ENCODE data around the gene TGM3.

Gene TGM3

DNA sequence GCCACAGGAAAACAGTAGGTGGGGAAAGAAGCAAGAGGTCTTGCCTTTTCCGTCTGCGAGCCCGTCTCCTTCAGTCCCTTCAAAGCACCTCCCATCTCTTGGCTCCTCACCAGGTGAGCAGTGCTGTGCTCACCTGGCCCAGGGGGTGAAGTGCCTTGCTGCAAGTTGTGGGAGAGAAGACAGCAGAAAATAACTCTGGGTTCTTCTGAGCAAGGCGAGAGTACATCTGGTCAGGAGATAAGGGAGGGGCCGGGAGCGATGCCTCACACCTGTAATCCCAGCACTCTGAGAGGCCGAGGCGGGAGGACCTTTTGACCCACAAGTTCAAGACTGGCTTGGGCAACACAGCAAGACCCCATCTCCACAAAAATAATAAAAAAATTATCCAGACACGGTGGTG, 35.6 kb upstream of the TGM3 start:
- no peaks in the 10 kb centered on the region for H3K9me3 ChIP-seq (ENCODE audit: control insufficient read depth, insufficient read depth, low read depth, low read length)
- H3K4me3 ChIP-seq (ENCODE audit: low read depth, low read length), result no peak overlapping the region
- H3K4me1 ChIP-seq (ENCODE audit: control insufficient read depth, insufficient read depth, low read length), result no peaks in the 10 kb centered on the region
- ChIA-PET POLR2A (no interaction called here), CTCF (no interaction called here)
- TF ChIP-seq, protein P1, sequence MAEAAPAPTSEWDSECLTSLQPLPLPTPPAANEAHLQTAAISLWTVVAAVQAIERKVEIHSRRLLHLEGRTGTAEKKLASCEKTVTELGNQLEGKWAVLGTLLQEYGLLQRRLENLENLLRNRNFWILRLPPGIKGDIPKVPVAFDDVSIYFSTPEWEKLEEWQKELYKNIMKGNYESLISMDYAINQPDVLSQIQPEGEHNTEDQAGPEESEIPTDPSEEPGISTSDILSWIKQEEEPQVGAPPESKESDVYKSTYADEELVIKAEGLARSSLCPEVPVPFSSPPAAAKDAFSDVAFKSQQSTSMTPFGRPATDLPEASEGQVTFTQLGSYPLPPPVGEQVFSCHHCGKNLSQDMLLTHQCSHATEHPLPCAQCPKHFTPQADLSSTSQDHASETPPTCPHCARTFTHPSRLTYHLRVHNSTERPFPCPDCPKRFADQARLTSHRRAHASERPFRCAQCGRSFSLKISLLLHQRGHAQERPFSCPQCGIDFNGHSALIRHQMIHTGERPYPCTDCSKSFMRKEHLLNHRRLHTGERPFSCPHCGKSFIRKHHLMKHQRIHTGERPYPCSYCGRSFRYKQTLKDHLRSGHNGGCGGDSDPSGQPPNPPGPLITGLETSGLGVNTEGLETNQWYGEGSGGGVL (tag by site-specific recombination; IDR thresholded peaks at IDR 0.05), result no peak
- TF ChIP-seq, protein P2, sequence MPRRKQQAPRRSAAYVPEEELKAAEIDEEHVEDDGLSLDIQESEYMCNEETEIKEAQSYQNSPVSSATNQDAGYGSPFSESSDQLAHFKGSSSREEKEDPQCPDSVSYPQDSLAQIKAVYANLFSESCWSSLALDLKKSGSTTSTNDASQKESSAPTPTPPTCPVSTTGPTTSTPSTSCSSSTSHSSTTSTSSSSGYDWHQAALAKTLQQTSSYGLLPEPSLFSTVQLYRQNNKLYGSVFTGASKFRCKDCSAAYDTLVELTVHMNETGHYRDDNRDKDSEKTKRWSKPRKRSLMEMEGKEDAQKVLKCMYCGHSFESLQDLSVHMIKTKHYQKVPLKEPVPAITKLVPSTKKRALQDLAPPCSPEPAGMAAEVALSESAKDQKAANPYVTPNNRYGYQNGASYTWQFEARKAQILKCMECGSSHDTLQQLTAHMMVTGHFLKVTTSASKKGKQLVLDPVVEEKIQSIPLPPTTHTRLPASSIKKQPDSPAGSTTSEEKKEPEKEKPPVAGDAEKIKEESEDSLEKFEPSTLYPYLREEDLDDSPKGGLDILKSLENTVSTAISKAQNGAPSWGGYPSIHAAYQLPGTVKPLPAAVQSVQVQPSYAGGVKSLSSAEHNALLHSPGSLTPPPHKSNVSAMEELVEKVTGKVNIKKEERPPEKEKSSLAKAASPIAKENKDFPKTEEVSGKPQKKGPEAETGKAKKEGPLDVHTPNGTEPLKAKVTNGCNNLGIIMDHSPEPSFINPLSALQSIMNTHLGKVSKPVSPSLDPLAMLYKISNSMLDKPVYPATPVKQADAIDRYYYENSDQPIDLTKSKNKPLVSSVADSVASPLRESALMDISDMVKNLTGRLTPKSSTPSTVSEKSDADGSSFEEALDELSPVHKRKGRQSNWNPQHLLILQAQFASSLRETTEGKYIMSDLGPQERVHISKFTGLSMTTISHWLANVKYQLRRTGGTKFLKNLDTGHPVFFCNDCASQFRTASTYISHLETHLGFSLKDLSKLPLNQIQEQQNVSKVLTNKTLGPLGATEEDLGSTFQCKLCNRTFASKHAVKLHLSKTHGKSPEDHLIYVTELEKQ (tag by site-specific recombination; IDR thresholded peaks at IDR 0.05; ENCODE audit: borderline replicate concordance), result no peak
- TF ChIP-seq ZNF202 (tag by site-specific recombination; IDR thresholded peaks at IDR 0.05; ENCODE audit: borderline replicate concordance) (no peak), ZEB2 (tag by site-specific recombination; IDR thresholded peaks at IDR 0.05) (no peak), ZNF76 (tag by site-specific recombination; IDR thresholded peaks at IDR 0.05; ENCODE audit: borderline replicate concordance, low read depth) (no peak), KLF1 (tag by site-specific recombination; IDR thresholded peaks at IDR 0.05) (no peak), GLIS1 (tag by site-specific recombination; IDR thresholded peaks at IDR 0.05) (no peak), RBAK (tag by site-specific recombination; IDR thresholded peaks at IDR 0.05) (no peak), MEIS1 (CRISPR knock-in tag; IDR thresholded peaks at IDR 0.05; ENCODE audit: borderline replicate concordance) (no peak), ZNF658 (tag by site-specific recombination; IDR thresholded peaks at IDR 0.05) (no peak)
- TF ChIP-seq, protein P3, sequence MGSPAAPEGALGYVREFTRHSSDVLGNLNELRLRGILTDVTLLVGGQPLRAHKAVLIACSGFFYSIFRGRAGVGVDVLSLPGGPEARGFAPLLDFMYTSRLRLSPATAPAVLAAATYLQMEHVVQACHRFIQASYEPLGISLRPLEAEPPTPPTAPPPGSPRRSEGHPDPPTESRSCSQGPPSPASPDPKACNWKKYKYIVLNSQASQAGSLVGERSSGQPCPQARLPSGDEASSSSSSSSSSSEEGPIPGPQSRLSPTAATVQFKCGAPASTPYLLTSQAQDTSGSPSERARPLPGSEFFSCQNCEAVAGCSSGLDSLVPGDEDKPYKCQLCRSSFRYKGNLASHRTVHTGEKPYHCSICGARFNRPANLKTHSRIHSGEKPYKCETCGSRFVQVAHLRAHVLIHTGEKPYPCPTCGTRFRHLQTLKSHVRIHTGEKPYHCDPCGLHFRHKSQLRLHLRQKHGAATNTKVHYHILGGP (tag by site-specific recombination; IDR thresholded peaks at IDR 0.05), result no peak
- TF ChIP-seq, protein P4, sequence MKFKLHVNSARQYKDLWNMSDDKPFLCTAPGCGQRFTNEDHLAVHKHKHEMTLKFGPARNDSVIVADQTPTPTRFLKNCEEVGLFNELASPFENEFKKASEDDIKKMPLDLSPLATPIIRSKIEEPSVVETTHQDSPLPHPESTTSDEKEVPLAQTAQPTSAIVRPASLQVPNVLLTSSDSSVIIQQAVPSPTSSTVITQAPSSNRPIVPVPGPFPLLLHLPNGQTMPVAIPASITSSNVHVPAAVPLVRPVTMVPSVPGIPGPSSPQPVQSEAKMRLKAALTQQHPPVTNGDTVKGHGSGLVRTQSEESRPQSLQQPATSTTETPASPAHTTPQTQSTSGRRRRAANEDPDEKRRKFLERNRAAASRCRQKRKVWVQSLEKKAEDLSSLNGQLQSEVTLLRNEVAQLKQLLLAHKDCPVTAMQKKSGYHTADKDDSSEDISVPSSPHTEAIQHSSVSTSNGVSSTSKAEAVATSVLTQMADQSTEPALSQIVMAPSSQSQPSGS (tag by site-specific recombination; IDR thresholded peaks at IDR 0.05; ENCODE audit: low read depth), result no peak
- TF ChIP-seq, protein P5, sequence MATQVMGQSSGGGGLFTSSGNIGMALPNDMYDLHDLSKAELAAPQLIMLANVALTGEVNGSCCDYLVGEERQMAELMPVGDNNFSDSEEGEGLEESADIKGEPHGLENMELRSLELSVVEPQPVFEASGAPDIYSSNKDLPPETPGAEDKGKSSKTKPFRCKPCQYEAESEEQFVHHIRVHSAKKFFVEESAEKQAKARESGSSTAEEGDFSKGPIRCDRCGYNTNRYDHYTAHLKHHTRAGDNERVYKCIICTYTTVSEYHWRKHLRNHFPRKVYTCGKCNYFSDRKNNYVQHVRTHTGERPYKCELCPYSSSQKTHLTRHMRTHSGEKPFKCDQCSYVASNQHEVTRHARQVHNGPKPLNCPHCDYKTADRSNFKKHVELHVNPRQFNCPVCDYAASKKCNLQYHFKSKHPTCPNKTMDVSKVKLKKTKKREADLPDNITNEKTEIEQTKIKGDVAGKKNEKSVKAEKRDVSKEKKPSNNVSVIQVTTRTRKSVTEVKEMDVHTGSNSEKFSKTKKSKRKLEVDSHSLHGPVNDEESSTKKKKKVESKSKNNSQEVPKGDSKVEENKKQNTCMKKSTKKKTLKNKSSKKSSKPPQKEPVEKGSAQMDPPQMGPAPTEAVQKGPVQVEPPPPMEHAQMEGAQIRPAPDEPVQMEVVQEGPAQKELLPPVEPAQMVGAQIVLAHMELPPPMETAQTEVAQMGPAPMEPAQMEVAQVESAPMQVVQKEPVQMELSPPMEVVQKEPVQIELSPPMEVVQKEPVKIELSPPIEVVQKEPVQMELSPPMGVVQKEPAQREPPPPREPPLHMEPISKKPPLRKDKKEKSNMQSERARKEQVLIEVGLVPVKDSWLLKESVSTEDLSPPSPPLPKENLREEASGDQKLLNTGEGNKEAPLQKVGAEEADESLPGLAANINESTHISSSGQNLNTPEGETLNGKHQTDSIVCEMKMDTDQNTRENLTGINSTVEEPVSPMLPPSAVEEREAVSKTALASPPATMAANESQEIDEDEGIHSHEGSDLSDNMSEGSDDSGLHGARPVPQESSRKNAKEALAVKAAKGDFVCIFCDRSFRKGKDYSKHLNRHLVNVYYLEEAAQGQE (tag by site-specific recombination; IDR thresholded peaks at IDR 0.05), result no peak
- TF ChIP-seq, protein P6, sequence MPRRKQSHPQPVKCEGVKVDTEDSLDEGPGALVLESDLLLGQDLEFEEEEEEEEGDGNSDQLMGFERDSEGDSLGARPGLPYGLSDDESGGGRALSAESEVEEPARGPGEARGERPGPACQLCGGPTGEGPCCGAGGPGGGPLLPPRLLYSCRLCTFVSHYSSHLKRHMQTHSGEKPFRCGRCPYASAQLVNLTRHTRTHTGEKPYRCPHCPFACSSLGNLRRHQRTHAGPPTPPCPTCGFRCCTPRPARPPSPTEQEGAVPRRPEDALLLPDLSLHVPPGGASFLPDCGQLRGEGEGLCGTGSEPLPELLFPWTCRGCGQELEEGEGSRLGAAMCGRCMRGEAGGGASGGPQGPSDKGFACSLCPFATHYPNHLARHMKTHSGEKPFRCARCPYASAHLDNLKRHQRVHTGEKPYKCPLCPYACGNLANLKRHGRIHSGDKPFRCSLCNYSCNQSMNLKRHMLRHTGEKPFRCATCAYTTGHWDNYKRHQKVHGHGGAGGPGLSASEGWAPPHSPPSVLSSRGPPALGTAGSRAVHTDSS (tag by site-specific recombination; IDR thresholded peaks at IDR 0.05), result no peak
- no peak overlapping the region for H3K27ac ChIP-seq (ENCODE audit: extremely low read depth, low read depth, low read length)
- H3K36me3 ChIP-seq (ENCODE audit: control insufficient read depth in 2 of 2, insufficient read depth in 1 of 2, low read length in 2 of 2), result no peaks in the 10 kb centered on the region

Measured in HEK293 (cell line).